Osteocyte (in vitro differentiated cells): Measurements from ENCODE around the gene VAT1L. TPM values are rescaled to one million over a fixed set of nuclear protein-coding genes. Genes with fewer than 3 reads are reported as not detected.

Source experiments
- DNase-seq: peaks from one replicate; pipeline ENCODE4 v3.0.0; 2021; ENCODE audit warnings: mixed read lengths; ENCODE audit not compliant: unreplicated experiment; ENCODE audit errors: extremely low spot score
- H3K27ac Mint-ChIP-seq: one replicate; pipeline ENCODE4 v1.8.0; 2021; ENCODE audit warnings: mild to moderate bottlenecking, mixed read lengths; ENCODE audit not compliant: unreplicated experiment
- H3K27me3 Mint-ChIP-seq: one replicate; pipeline ENCODE4 v1.8.0; 2021; ENCODE audit warnings: mixed read lengths; ENCODE audit not compliant: unreplicated experiment
- H3K36me3 Mint-ChIP-seq: one replicate; pipeline ENCODE4 v1.8.0; 2021; ENCODE audit warnings: mixed read lengths; ENCODE audit not compliant: unreplicated experiment
- H3K4me1 Mint-ChIP-seq: one replicate; pipeline ENCODE4 v1.8.0; 2021; ENCODE audit warnings: mixed read lengths; ENCODE audit not compliant: unreplicated experiment
- H3K4me3 Mint-ChIP-seq: one replicate; pipeline ENCODE4 v1.8.0; 2021; ENCODE audit warnings: mild to moderate bottlenecking, moderate library complexity, mixed read lengths; ENCODE audit not compliant: unreplicated experiment
- H3K9me3 Mint-ChIP-seq: one replicate; pipeline ENCODE4 v1.8.0; 2021; ENCODE audit warnings: mixed read lengths; ENCODE audit not compliant: unreplicated experiment
- CTCF ChIP-seq: fragments of 200-600 bp; sonication (generic); IDR thresholded peaks from 2 replicates; pipeline ENCODE4 v1.5.0; 2021; ENCODE audit warnings: antibody characterized with exemption, mild to moderate bottlenecking, moderate library complexity
- total RNA-seq: library from RNA; stranded (reverse); gene quantifications from 2 replicates; pipeline ENCODE4 v1.2.1, GENCODE V29; 2021

Gene VAT1L
- total RNA-seq, 1 donor from 2014 or later = not detected

GRCh38 chr16:77895962-77896361, 107.6 kb downstream of the VAT1L start:
- DNase-seq = no peak
- H3K4me3 Mint-ChIP-seq = no peak overlapping the region
- no peak overlapping the region for H3K27ac Mint-ChIP-seq
- no peak for TF ChIP-seq CTCF
- H3K36me3 Mint-ChIP-seq = no peaks in the 10 kb centered on the region
- H3K9me3 Mint-ChIP-seq = peaks cover 7% of the 10 kb centered on the region
- no peaks in the 10 kb centered on the region for H3K27me3 Mint-ChIP-seq
- no peaks in the 10 kb centered on the region for H3K4me1 Mint-ChIP-seq

GRCh38 chr16:77896415-77897128, 108.2 kb downstream of the VAT1L start:
- H3K27me3 Mint-ChIP-seq = no peaks in the 10 kb centered on the region
- no peaks in the 10 kb centered on the region for H3K4me1 Mint-ChIP-seq
- no peaks in the 10 kb centered on the region for H3K36me3 Mint-ChIP-seq
- no peak for DNase-seq
- TF ChIP-seq CTCF = no peak
- H3K4me3 Mint-ChIP-seq = no peak overlapping the region
- peaks cover 7% of the 10 kb centered on the region for H3K9me3 Mint-ChIP-seq
- H3K27ac Mint-ChIP-seq = no peak overlapping the region

- Mint-ChIP-seq H3K27ac (no peak overlapping the region), H3K4me1 (no peaks in the 10 kb centered on the region), H3K36me3 (no peaks in the 10 kb centered on the region), H3K4me3 (no peak overlapping the region), H3K9me3 (peaks cover 7% of the 10 kb centered on the region), H3K27me3 (no peaks in the 10 kb centered on the region)
- no peak for DNase-seq
- no peak for TF ChIP-seq CTCF
Measured at GRCh38 chr16:77897129-77897437, 108.7 kb downstream of the VAT1L start.

- Mint-ChIP-seq H3K27me3 (no peaks in the 10 kb centered on the region), H3K36me3 (no peaks in the 10 kb centered on the region), H3K27ac (no peak overlapping the region), H3K4me1 (no peaks in the 10 kb centered on the region), H3K4me3 (no peak overlapping the region), H3K9me3 (peaks cover 7% of the 10 kb centered on the region)
- TF ChIP-seq CTCF = no peak
- no peak for DNase-seq
Measured at GRCh38 chr16:77897831-77898605, 109.7 kb downstream of the VAT1L start.

- Mint-ChIP-seq H3K4me1 (no peaks in the 10 kb centered on the region), H3K9me3 (peaks cover 7% of the 10 kb centered on the region), H3K27ac (no peak overlapping the region), H3K27me3 (no peaks in the 10 kb centered on the region), H3K36me3 (no peaks in the 10 kb centered on the region), H3K4me3 (no peak overlapping the region)
- DNase-seq = no peak
- no peak for TF ChIP-seq CTCF
Measured at GRCh38 chr16:77898671-77899211, 110.4 kb downstream of the VAT1L start.
